ENCODE data around the gene EFR3B. TPM values are rescaled to one million over a fixed set of nuclear protein-coding genes. Genes with fewer than 3 reads are reported as not detected.

Gene EFR3B
- total RNA-seq, 1 donor from 2014 or later = 1.5 TPM

- Histone ChIP-seq H3K4me3 (no peak overlapping the region), H3K36me3 (no peaks in the 10 kb centered on the region), H3K9me3 (no peaks in the 10 kb centered on the region), H3K27me3 (no peaks in the 10 kb centered on the region), H3K27ac (no peak overlapping the region), H3K4me1 (no peaks in the 10 kb centered on the region)
- intact Hi-C loops (cut with DNase I) = no loop called here
- DNase-seq (ENCODE audit: extremely low spot score in 2 of 2) = no peak
- no peak for TF ChIP-seq POLR2AphosphoS5 (IDR thresholded peaks at IDR 0.05; ENCODE audit: insufficient read depth in 1 of 2, low read depth in 1 of 2)
- no peak for TF ChIP-seq CTCF (IDR thresholded peaks at IDR 0.05)
- no peak for TF ChIP-seq POLR2A (IDR thresholded peaks at IDR 0.05)
These were observed 159.4 kb downstream of the EFR3B start for GRCh38 chr2:25201265-25201664.

- Histone ChIP-seq H3K9me3 (no peaks in the 10 kb centered on the region), H3K27ac (no peak overlapping the region), H3K36me3 (no peaks in the 10 kb centered on the region), H3K4me1 (no peaks in the 10 kb centered on the region), H3K4me3 (no peak overlapping the region), H3K27me3 (no peaks in the 10 kb centered on the region)
- intact Hi-C loops (cut with DNase I) = no loop called here
- no peak for DNase-seq (ENCODE audit: extremely low spot score in 2 of 2)
- TF ChIP-seq CTCF (IDR thresholded peaks at IDR 0.05) = no peak
- no peak for TF ChIP-seq POLR2AphosphoS5 (IDR thresholded peaks at IDR 0.05; ENCODE audit: insufficient read depth in 1 of 2, low read depth in 1 of 2)
- no peak for TF ChIP-seq POLR2A (IDR thresholded peaks at IDR 0.05)
These were observed 159.9 kb downstream of the EFR3B start for GRCh38 chr2:25201794-25202193.

- intact Hi-C loops (cut with DNase I) = no loop called here
- TF ChIP-seq POLR2AphosphoS5 (IDR thresholded peaks at IDR 0.05; ENCODE audit: insufficient read depth in 1 of 2, low read depth in 1 of 2) (no peak), CTCF (IDR thresholded peaks at IDR 0.05) (no peak), POLR2A (IDR thresholded peaks at IDR 0.05) (no peak)
- DNase-seq (ENCODE audit: extremely low spot score in 2 of 2) = no peak
- H3K36me3 ChIP-seq = no peaks in the 10 kb centered on the region
- no peaks in the 10 kb centered on the region for H3K27me3 ChIP-seq
- H3K4me3 ChIP-seq = no peak overlapping the region
- H3K9me3 ChIP-seq = no peaks in the 10 kb centered on the region
- H3K27ac ChIP-seq = no peak overlapping the region
- H3K4me1 ChIP-seq = no peaks in the 10 kb centered on the region
These were observed 160.4 kb downstream of the EFR3B start for GRCh38 chr2:25202275-25202674.

GRCh38 chr2:25204190-25204838 is 162.4 kb downstream of the EFR3B start:
- intact Hi-C loops (cut with DNase I) = no loop called here
- H3K27me3 ChIP-seq = no peaks in the 10 kb centered on the region
- no peaks in the 10 kb centered on the region for H3K4me1 ChIP-seq
- H3K36me3 ChIP-seq = no peaks in the 10 kb centered on the region
- H3K27ac ChIP-seq = no peak overlapping the region
- TF ChIP-seq CTCF (IDR thresholded peaks at IDR 0.05) = no peak
- TF ChIP-seq POLR2AphosphoS5 (IDR thresholded peaks at IDR 0.05; ENCODE audit: insufficient read depth in 1 of 2, low read depth in 1 of 2) = no peak
- no peak for TF ChIP-seq POLR2A (IDR thresholded peaks at IDR 0.05)
- DNase-seq (ENCODE audit: extremely low spot score in 2 of 2) = no peak
- H3K9me3 ChIP-seq = no peaks in the 10 kb centered on the region
- peak overlapping the region in 1 of 2 donors; percentile 23 for H3K4me3 ChIP-seq

GRCh38 chr2:25207078-25207545 is 165.2 kb downstream of the EFR3B start:
- TF ChIP-seq POLR2A (IDR thresholded peaks at IDR 0.05) (no peak), CTCF (IDR thresholded peaks at IDR 0.05) (no peak), POLR2AphosphoS5 (IDR thresholded peaks at IDR 0.05; ENCODE audit: insufficient read depth in 1 of 2, low read depth in 1 of 2) (no peak)
- Histone ChIP-seq H3K4me3 (no peak overlapping the region), H3K27ac (no peak overlapping the region), H3K36me3 (no peaks in the 10 kb centered on the region), H3K27me3 (no peaks in the 10 kb centered on the region), H3K9me3 (no peaks in the 10 kb centered on the region), H3K4me1 (no peaks in the 10 kb centered on the region)
- DNase-seq (ENCODE audit: extremely low spot score in 2 of 2) = no peak
- intact Hi-C loops (cut with DNase I) = no loop called here
